Stomach (tissue), 9 donors: ENCODE measurements around the gene HABP4. TPM values are rescaled to one million over a fixed set of nuclear protein-coding genes. Genes with fewer than 3 reads are reported as not detected.

Source experiments
- DNase-seq, 2 donors: peaks; one replicate each; pipeline versions ENCODE4 v3.0.0 to v3.0.0-alpha.2; 2013 to 2019
- H3K27ac ChIP-seq, 5 donors: fragments of 200-600 bp in 4 of 5; sonication (generic) in 4 of 5; one replicate each; pipeline ENCODE4 v1.5.1; 2013 to 2019; ENCODE audit warnings: mild to moderate bottlenecking in 1 of 5, moderate library complexity in 1 of 5
- H3K27me3 ChIP-seq, 3 donors: fragments of 200-600 bp; sonication (generic); one replicate each; pipeline ENCODE4 v1.5.1; 2017 to 2019; ENCODE audit warnings: mixed run types in 1 of 3
- H3K36me3 ChIP-seq, 4 donors: fragments of 200-600 bp; sonication (generic); 1 replicate in 3 of 4; 2 replicates in 1 of 4; pipeline ENCODE4 v1.5.1; 2016 to 2019
- H3K4me1 ChIP-seq, 4 donors: fragments of 200-600 bp; sonication (generic); one replicate each; pipeline ENCODE4 v1.5.1; 2016 to 2019
- H3K4me3 ChIP-seq, 4 donors: fragments of 200-600 bp; sonication (generic) in 3 of 4; one replicate each; pipeline ENCODE4 v1.5.1; 2016 to 2019; ENCODE audit warnings: mild to moderate bottlenecking in 1 of 4
- H3K9me3 ChIP-seq, 4 donors: fragments of 200-600 bp; sonication (generic); one replicate each; pipeline ENCODE4 v1.5.1; 2016 to 2019
- CTCF ChIP-seq, 7 experiments: fragments of 450-650 bp in 4 of 7; fragments of 200-600 bp in 3 of 7; sonication (generic) in 3 of 7; IDR thresholded peaks; one replicate each; pipeline ENCODE4 v1.5.1; 2016 to 2019; ENCODE audit warnings: antibody characterized with exemption in 7 of 7, control low read depth in 2 of 7, mild to moderate bottlenecking in 1 of 7
- EP300 ChIP-seq: sonication (generic); formaldehyde crosslinking; IDR thresholded peaks from one replicate; pipeline ENCODE4 v1.6.1; 2017; ENCODE audit warnings: antibody characterized with exemption
- POLR2A ChIP-seq, 4 donors: fragments of 450-650 bp; IDR thresholded peaks; one replicate each; pipeline ENCODE4 v1.6.1; 2016; ENCODE audit warnings: antibody characterized with exemption in 4 of 4, control low read depth in 2 of 4, mild to moderate bottlenecking in 1 of 4, moderate library complexity in 1 of 4
- POLR2AphosphoS5 ChIP-seq, 3 donors: sonication (generic); formaldehyde crosslinking; IDR thresholded peaks; one replicate each; pipeline ENCODE4 v1.6.1; 2016; ENCODE audit warnings: antibody characterized with exemption in 3 of 3
- WGBS, 5 donors: extraction: QIAGEN DNeasy Blood & Tissue Kit in 3 of 5; methylation state at CpG; one replicate each; pipeline versions ENCODE4 v1.1.5 to v1.1.7; 2013 to 2018; 5-methylcytosine and 5-hydroxymethylcytosine counted together
- intact Hi-C: fragments of 100-400 bp; cut with DNase I; formaldehyde crosslinking; loops from one replicate; pipeline ENCODE4 v1.15.1; 2023; ENCODE audit warnings: low total_unique reads
- polyA plus RNA-seq, 3 donors: library from polyadenylated mRNA; stranded (reverse); fragments of 200-250 nt; gene quantifications; one replicate each; pipeline ENCODE4 v1.2.3, GENCODE V29; 2013
- total RNA-seq, 5 donors: library from RNA; depleted of rRNA; stranded (reverse); fragments of >200 nt; gene quantifications; one replicate each; pipeline versions ENCODE4 v1.1.0 to v1.2.3, GENCODE V29; 2014 to 2016
- donor health status: healthy with polysubstance abuse.
- donor health status: Bipolar disorder and iron deficiency.
- donor health status: healthy.

The HABP4 gene
- total and polyA plus RNA-seq, 8 donors = 0.58 to 45.1 (median 9.9) TPM

GRCh38 chr9:96461336-96461735 lies 11.4 kb downstream of the HABP4 start:
- Histone ChIP-seq H3K27me3 (no peaks in the 10 kb centered on the region), H3K9me3 (no peaks in the 10 kb centered on the region), H3K4me1 (no peaks in the 10 kb centered on the region), H3K27ac (no peak overlapping the region), H3K36me3 (peaks cover 5 to 35% (median 16%) of the 10 kb centered on the region in 4 donors), H3K4me3 (no peak overlapping the region)
- DNase-seq = no peak
- intact Hi-C loops = no loop called here
- WGBS, 5 donors = 81 to 93% (median 92%) methylated on average over 8 of the region's 8 CpGs
- TF ChIP-seq CTCF (IDR thresholded peaks at IDR 0.05) = no peak
- TF ChIP-seq POLR2A (IDR thresholded peaks at IDR 0.05) = no peak
- no peak for TF ChIP-seq POLR2AphosphoS5 (IDR thresholded peaks at IDR 0.05)
- TF ChIP-seq EP300 = no peak

- no peaks in the 10 kb centered on the region for H3K9me3 ChIP-seq
- no peak overlapping the region for H3K27ac ChIP-seq
- 88 to 99% (median 95%) methylated on average over 6 of the region's 6 CpGs for WGBS, 5 donors
- no peak overlapping the region for H3K4me3 ChIP-seq
- H3K27me3 ChIP-seq = no peaks in the 10 kb centered on the region
- no peaks in the 10 kb centered on the region for H3K4me1 ChIP-seq
- TF ChIP-seq CTCF (IDR thresholded peaks at IDR 0.05) = no peak
- H3K36me3 ChIP-seq = peaks cover 6 to 47% (median 25%) of the 10 kb centered on the region in 4 donors
- DNase-seq = no peak
- intact Hi-C loops = no loop called here
These were observed 12.6 kb downstream of the HABP4 start for GRCh38 chr9:96462541-96462940.

GRCh38 chr9:96464426-96464825 lies 14.5 kb downstream of the HABP4 start:
- Histone ChIP-seq H3K27ac (no peak overlapping the region), H3K4me1 (no peaks in the 10 kb centered on the region), H3K36me3 (peaks cover 11 to 53% (median 39%) of the 10 kb centered on the region in 4 donors), H3K4me3 (no peak overlapping the region), H3K27me3 (no peaks in the 10 kb centered on the region), H3K9me3 (no peaks in the 10 kb centered on the region)
- intact Hi-C loops = no loop called here
- no peak for DNase-seq
- no peak for TF ChIP-seq POLR2A (IDR thresholded peaks at IDR 0.05)
- no peak for TF ChIP-seq EP300
- TF ChIP-seq POLR2AphosphoS5 (IDR thresholded peaks at IDR 0.05) = no peak
- no peak for TF ChIP-seq CTCF (IDR thresholded peaks at IDR 0.05)
- 83 to 87% (median 86%) methylated on average over 6 of the region's 6 CpGs for WGBS, 5 donors

- TF ChIP-seq EP300 = no peak
- no peak for TF ChIP-seq POLR2AphosphoS5 (IDR thresholded peaks at IDR 0.05)
- no peak for TF ChIP-seq CTCF (IDR thresholded peaks at IDR 0.05)
- no peak for TF ChIP-seq POLR2A (IDR thresholded peaks at IDR 0.05)
- intact Hi-C loops = no loop called here
- H3K4me1 ChIP-seq = no peaks in the 10 kb centered on the region
- H3K4me3 ChIP-seq = no peak overlapping the region
- peaks cover 20 to 78% (median 69%) of the 10 kb centered on the region in 4 donors for H3K36me3 ChIP-seq
- H3K27ac ChIP-seq = no peak overlapping the region
- H3K27me3 ChIP-seq = no peaks in the 10 kb centered on the region
- no peaks in the 10 kb centered on the region for H3K9me3 ChIP-seq
- DNase-seq = no peak
- 93 to 97% (median 94%) methylated on average over 5 of the region's 5 CpGs for WGBS, 5 donors
These were observed 17.8 kb downstream of the HABP4 start for GRCh38 chr9:96467784-96468183.
